ENCODE results near the gene FHIT.

FHIT gene

DNA sequence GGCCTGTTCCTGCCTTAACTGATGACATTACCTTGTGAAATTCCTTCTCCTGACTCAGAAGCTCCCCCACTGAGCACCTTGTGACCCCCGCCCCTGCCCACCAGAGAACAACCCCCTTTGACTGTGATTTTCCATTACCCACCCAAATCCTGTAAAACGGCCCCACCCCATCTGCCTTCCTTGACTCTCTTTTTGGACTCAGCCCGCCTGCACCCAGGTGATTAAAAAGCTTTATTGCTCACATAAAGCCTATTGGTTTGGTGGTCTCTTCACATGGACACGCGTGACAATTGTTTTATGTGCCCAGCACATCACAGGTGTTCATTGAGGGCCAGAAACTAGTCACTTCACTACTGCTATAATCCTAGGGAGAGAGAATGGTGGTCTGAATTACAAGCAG is 1448.8 kb downstream of the FHIT start:
- peak; percentile 3 for DNase-seq (ENCODE audit: low read depth, low spot score)

DNA sequence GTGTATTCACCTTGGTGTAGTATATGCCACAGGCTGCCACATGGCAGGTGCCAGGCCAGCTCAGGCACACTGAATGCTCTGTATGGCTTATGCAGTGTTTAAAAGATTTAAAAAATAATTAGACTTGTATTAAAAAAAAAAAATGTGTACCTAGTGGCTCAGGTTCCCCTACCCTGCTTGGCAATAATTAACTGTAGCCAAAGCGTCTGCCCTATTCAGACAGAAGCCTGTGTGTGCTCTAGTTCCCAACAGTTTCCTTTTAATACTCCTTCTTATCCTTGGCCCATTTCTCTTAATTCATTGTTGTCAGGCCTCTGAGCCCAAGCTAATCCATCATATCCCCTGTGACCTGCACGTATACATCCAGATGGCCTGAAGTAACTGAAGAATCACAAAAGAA is 1449.2 kb downstream of the FHIT start:
- DNase-seq (ENCODE audit: low read depth, low spot score) = peak; percentile 5

DNA sequence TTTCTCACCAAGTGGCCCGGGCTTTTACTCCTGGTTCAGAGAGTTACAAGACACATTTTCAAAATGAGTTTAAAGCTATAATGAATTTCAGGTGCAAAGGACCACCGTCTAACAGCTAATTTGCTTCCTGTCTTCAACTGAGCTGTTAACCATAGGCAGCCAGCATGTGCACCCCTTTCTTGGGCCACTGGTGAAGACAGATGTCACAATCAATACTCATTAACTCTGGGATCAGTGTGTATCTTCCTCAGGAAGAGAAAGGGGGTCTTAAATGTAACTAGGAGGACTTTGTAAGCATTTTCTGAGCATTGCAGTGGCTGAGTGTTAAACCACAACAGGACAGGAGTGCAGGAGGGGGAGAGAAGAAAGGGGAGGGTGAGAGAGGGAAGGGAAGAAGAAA is 1450.8 kb downstream of the FHIT start:
- DNase-seq (ENCODE audit: low read depth, low spot score) = no peak

DNA sequence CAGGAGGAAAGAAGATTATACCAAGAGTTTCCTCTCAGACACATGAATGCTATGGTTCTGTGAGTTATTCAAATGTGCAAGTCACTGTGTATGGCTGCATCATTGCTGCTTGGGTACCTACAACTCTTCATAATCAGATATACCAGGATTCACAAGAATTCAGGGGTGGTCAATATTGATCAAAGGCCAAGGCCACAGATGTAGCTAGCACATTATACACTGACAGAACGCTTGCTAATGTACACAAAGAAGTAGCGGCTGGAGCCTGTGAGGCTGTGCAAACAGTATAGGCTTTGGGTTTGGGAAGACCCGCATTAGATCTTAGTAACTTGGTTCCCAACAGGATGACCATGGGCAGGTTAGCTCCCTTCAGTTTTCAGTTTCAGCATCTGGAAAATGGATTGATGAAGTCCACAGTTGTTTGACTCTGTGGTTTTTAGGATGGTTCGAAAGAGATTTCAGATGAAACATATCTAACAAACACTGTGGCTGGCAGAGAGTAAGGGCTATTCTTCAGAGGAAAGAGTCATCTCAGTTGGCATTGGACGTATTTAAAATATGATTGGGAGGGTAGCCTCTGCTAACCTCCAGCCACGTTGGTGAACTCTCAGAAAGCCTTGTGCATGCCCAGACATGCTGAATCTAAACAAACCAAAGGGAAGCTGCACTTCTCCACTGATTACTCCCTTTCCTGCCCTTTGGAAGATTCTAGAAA is 1452.7 kb downstream of the FHIT start:
- DNase-seq (ENCODE audit: low read depth, low spot score) = no peak

DNA sequence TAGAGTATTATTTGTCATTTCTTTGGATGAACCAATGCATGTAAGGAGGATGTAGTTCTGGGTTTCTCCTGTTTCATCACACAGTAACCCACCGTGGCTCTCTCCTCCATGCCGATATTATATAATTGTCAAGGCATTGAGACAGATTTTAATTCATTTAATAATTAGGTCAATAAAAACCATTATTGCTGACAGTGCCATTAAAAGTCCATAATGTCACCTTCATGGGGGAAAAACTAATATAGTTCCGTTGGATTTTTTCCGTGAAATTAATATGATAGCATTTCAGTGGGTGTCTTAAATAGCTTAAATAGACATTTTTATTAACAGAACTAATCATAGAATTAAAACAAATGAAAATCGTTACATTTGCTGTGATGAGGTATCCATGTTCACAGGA is 1453.7 kb downstream of the FHIT start:
- DNase-seq (ENCODE audit: low read depth, low spot score) = no peak

DNA sequence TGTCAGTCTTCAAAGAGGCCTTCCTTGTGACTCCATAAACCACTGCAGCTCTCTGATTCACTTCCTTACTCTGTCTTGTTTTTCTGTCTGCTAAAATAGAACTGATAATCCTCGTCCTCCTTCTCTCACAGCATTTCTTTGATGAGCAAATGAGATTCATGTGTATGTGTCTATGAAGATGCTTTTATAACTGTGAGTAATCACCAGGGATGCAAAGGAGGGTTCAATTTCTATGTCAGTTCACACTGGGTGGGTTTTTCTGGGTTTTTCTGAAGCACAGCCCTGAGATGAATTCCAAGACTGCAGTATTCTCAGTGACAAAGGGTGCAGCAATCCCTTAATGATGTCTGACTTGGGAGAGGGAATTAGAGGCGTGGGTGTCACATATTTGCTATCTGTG is 1454.8 kb downstream of the FHIT start:
- DNase-seq (ENCODE audit: low read depth, low spot score) = no peak

DNA sequence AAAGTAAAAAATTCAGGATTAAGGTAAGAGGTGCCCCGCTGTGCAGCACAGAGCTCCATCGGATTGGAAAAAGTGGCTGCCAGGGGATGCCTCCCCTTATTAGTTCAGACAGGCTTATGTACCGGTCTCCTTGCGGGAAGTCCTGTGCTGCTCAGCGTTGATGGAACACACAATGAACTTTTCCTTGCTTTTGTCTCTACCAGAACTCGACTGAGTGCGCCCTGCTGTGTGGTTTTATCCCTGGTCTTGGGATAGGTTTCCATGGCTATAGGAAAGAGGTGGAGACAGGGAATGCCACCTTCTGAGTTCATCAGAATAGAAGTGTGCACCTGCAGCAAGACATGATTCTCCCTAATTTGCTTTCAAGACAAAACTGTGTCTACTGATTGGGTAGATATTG is 1455.5 kb downstream of the FHIT start:
- DNase-seq (ENCODE audit: low read depth, low spot score) = no peak

DNA sequence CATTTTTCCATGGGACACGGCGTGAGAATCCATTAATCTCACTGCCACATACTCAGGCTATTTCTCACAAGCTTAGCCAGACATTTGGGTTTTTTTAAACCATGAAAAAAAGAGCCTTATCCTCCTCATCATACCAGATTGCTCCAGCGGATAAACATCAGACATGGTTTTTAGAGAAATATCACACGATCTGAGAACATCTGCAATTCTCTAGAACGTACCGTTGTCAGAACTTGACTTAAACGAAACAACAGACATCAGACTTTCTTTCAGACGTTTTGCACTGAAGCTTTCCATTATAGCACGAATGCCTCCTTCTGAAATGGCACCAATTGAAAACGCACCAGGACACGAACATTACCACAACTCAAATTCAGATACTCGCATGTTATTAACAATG is 1457.3 kb downstream of the FHIT start:
- no peak for DNase-seq (ENCODE audit: low read depth, low spot score)

DNA sequence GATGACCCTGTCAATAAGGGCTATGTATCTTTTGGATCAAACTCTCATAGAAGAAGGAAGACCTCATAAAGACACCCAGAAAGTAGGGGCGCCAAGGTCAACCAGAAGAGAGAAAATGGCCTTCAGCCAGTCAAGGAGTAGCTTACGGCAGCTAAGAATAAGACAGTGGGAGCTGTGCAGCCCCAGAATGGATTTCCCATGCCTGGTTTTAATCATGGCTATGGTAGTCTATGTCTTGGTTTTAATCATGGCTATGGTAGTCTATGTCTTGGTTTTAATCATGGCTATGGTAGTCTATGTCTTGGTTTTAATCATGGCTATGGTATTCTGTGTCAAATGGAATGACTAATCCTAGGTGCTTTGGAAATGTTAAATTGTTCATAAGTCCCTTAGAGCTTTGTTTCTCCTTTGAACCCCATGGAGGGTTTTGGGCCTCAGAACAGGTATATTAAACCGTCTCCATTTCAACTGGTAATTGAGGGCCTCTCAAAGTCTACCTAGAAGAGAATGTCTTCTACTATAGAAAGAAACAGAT is 1459.4 kb downstream of the FHIT start:
- no peak for DNase-seq (ENCODE audit: low read depth, low spot score)

DNA sequence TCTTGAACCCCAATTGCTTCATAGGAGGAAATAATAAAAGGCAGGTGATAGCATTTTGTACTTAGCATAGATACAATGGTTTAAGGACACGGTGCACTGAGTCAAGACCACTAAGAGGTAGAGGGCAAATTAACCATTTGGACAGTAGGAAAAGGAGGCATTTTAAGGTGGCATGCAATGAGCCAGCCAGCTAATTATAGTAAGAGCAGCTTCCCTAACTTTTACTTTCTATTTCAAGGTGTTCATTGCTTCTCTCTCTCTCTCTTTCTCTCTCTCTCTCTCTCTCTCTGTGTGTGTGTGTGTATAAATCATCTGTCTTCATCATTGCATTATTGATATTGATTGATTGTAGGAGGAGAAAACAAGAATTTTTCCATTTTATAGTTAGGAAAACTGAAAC is 1461.0 kb downstream of the FHIT start:
- no peak for DNase-seq (ENCODE audit: low read depth, low spot score)

DNA sequence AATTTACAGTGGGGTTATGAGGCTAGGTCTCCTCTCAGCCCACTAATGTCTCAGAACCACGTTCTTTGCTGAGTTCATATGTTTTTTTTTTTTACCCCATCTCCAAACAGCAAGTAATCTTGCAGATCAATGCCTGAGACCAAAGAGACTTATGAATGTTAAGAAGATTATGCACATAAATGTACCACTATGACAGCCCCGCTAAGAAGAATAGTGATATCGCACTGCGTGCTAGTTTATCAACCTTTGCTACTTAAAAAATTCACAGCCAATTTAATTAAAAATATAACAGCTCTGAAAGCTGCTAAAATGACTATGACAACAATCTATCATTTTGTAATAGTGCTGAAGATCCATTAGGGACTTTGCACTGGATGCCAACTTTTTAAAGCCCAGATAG is 1462.5 kb downstream of the FHIT start:
- DNase-seq (ENCODE audit: low read depth, low spot score) = no peak

DNA sequence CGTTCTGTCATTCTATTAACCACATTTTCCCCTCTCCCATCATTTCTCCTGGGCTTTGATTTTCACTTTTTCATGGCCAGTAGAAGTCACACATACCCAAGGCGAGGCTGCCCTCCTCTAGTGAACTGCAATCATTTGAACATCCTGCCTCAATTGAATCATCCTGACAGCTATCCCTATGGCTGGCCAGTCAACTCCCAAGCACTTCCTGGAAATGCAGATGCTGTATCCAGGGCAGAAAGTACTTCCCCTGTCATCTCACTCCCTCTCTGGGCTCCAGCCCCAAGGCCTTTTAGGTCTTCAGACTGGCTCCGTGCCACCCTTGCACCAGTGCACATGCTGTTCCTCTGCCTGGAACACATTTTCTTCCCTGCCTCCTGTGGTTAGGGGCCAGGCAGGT is 1463.1 kb downstream of the FHIT start:
- no peak for DNase-seq (ENCODE audit: low read depth, low spot score)

DNA sequence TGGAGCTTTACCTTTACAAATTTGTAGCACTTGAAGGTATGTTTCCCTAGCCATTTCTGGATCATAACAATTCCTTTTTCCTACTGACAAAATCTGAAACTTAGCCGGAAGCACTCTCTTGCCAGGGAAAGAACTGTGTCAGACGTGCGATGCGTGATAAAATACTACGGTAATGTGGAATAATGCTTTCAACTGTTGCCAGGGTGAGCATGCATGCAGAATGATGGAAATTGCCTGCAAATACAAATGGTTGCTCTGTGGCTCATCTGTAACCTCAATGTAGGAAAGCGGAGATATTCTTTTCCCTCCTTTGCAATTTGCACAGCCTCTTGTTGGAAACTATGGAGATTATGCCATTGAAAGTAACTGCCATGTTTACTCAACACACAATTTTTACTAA is 1464.9 kb downstream of the FHIT start:
- no peak for DNase-seq (ENCODE audit: low read depth, low spot score)

DNA sequence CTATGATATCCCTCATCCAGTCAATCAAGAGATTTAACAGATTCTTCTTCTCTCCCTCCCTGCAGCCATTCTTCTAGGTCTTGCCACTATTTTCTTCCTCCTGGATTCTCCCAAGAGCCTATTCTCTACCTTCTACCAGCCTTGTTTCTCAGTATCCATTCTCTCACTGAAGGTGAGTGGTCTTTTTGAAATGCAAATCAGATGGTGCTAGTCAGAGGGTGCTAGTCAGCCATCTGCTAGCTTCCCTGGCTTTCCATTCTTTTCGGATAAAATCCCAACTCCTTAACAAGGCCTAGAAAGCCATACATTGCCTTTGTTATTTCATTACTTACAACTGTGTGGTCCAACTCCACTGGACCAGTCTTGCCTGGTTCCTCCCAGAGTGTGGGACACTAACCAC is 1467.1 kb downstream of the FHIT start:
- peak; percentile 5 for DNase-seq (ENCODE audit: low read depth, low spot score)

DNA sequence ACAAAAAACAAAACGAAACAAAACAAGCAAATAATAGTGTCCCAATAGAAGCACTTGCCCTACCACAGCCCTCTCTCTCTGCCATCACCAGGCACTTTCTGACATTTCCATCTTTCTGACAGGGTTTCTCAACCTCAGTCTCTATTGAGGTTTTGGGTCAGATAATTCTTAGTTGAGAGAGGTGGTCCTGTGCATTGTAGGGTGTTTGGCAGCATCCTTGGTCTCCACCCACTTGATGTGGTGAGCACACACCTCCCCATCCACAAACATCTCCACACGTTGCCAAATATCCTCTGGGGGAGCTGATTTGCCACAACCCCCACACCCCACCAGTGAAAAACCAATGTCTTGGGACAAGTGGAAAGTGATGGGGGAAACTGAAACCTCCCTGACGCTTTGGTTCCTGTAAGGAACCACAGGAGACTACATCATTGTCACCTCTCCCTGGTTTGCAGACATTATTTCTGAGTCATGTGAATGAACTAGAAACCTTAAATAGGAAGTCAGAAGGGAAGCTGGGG is 1467.7 kb downstream of the FHIT start:
- DNase-seq (ENCODE audit: low read depth, low spot score) = no peak

DNA sequence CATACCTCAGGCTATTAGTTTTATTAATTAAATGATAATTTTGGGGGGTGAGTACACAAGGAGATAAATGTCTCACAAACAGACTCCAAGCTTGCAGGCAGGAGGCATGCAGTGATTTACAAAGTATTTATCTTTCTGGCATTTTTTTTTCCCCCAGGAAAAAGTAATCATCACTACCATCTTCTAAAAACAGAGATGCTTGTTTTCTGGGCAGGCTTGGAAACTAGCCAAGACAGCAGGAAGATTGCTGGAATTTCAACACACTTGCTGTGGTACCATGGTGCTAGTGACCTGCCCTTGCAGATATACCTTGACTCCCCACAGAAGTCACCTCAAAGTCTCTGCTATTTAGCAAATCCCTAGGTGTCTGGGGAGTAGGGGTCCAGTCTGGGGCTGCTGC is 1468.6 kb downstream of the FHIT start:
- DNase-seq (ENCODE audit: low read depth, low spot score) = no peak

DNA sequence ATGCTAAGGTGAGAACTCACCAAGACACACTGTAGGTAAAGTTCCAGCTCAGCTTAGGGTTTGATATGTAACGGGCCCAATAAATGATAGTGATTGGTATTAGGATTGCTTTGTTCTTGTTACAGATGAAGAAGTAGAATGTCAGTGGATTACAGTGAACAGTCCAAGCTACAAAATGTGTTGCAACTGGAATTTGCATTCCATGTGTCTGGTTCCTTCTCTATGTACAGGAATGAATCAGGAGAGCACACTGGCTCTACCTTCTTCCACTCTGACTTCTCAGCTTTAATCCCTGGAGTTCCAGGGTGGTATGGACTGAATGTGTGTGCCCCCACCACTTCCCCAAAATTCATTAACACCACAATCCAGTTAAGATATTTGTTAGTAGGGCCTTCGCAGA is 1471.0 kb downstream of the FHIT start:
- DNase-seq (ENCODE audit: low read depth, low spot score) = no peak

DNA sequence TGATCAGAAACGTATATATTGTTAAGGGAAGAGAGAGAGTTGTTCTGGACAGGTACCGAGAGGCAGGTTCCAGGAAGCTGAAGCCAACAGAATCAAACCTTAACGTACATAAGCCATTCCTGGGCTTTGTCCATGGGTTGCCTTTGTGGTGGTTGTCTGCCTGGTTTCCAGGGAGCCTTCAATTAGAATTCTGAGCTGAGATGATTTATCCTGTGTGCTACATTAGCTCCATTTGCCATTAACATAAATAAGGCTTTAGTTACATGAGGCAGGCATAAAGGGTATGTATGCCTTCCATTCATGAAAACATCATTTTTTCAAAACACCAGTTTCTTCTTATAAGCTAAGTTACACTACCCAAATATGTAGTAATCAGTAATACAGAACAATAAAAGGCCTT is 1472.0 kb downstream of the FHIT start:
- DNase-seq (ENCODE audit: low read depth, low spot score) = no peak

DNA sequence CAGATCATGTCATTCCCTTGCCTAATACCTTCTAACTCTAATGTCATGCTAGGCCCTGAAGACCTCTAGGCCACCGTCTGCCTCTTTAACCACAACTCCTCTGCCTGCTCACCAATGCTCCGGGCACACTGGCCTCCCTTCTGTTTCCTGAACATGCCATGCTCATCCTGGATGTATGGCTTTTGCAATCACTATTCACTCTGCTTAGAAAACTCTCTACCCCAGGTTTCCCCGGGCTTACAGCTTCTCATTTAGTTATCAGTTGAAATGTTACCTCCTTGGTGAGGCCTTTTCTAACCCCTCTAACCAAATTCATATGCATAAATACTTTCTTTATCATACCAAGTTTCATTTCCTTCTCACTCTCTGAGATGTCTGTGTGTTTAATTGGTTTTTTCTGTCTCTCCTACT is 1473.6 kb downstream of the FHIT start:
- DNase-seq (ENCODE audit: low read depth, low spot score) = no peak

DNA sequence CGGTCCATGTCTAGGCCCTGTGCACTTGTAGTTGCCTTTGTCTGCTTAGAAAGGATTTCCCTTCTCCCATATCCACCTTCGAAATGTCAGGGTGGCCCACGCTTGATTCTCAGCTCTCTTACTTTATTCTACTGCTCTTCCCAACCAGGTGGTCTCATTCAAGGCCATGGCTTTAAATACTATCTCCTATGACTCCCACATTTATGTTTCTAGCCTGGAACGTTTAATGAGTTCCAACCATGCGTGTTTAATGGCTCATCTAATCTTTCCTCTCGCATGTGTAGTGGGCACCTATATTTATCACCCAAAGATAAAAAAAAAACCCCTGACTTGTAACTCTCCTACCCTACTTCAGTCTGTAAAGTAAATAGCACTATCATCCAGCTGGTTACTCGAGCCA is 1474.2 kb downstream of the FHIT start:
- DNase-seq (ENCODE audit: low read depth, low spot score) = no peak

DNA sequence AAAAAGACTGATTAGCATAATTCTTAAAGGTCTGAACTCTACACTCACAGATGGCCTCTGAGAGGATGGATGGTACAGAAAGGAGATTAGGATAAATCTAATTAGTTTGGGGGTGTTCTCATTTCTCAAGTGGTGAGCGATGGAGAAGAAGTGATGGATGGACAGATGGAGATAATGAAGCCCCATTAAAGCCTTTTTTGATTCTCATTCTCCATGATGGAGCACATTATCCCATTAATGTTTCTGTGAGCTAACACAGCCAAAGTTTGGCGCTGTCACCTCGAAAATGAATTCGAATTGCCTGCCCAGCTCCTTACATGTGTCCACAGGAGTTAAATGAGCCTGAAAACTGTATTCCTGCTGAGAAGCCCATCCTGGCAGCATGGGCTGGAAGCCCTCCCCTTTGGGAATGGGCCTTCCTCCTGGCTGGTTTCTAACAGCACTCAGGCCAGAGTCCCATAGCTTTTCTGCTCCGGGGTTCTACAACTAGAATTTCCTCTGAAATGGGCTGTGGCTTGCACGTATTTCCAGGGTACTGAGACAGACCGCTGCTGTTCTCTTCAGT is 1475.4 kb downstream of the FHIT start:
- DNase-seq (ENCODE audit: low read depth, low spot score) = no peak

DNA sequence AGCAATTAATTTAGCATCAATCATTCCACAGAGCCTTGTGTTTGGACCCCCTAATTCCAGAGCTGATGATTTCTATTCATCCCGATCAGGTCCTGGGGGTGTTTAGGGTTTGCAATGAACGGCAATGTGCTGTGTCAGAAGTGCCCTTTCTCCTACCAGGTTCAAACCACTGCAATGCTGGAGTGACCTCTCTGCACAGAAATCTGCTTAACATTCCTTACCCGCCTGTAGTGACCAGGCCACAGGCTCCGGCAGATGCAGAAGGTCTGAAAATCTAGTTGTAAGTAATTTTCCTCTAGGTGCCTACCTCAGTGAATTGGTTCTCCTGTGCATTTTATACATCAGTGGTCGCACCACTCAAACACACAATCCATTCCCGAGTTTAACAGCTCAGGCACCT is 1476.1 kb downstream of the FHIT start:
- DNase-seq (ENCODE audit: low read depth, low spot score) = peak; percentile 39

DNA sequence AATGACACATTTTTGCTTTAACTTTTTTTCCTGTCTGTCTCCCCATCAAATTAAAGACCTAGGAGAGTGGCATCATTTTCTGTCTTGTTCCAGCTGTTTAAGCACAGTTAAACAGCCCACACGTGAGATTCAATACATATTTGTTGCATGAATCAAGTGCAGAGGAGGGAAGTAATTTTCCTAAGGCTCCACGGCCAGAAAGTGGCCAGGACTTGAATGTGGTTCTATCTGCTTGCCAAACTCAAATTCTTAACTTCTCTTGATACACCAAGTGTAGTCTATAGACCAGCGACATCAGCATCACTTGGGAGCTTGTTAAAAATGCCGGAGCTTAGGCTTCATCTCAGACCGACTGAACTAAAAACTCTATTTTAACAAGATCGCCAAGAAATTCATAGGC is 1476.6 kb downstream of the FHIT start:
- DNase-seq (ENCODE audit: low read depth, low spot score) = no peak
